ENCODE data around the gene IGFN1. TPM values are rescaled to one million over a fixed set of nuclear protein-coding genes. Genes with fewer than 3 reads are reported as not detected.
A peak's percentile ranks its signal among the peaks of the same experiment; 100 is the strongest.
"Not testable (repeated sequence)": the region's sequence is repeated elsewhere in the genome, so short reads cannot be mapped to it uniquely, and the experiment has no call there.

Gene IGFN1
- total RNA-seq, 1 donor from 2014 or later = 1.6 TPM

- Mint-ChIP-seq H3K36me3 (no peaks in the 10 kb centered on the region), H3K4me3 (no peak overlapping the region), H3K4me1 (no peaks in the 10 kb centered on the region), H3K27me3 (ENCODE audit: low read depth) (no peaks in the 10 kb centered on the region), H3K27ac (no peak overlapping the region), H3K9me3 (no peaks in the 10 kb centered on the region)
- DNase-seq (ENCODE audit: low spot score in 2 of 2, unreplicated experiment in 2 of 2) = peak in 1 of 2 experiments; percentile 16
- TF ChIP-seq CTCF (IDR thresholded peaks at IDR 0.05; ENCODE audit: unreplicated experiment) = no peak
These were observed 62.3 kb downstream of the IGFN1 start for GRCh38 chr1:201252944-201253371.

GRCh38 chr1:201253411-201253810, 62.8 kb downstream of the IGFN1 start:
- no peaks in the 10 kb centered on the region for H3K4me1 Mint-ChIP-seq
- TF ChIP-seq CTCF (IDR thresholded peaks at IDR 0.05; ENCODE audit: unreplicated experiment) = no peak
- H3K4me3 Mint-ChIP-seq = no peak overlapping the region
- no peaks in the 10 kb centered on the region for H3K9me3 Mint-ChIP-seq
- no peaks in the 10 kb centered on the region for H3K27me3 Mint-ChIP-seq (ENCODE audit: low read depth)
- no peaks in the 10 kb centered on the region for H3K36me3 Mint-ChIP-seq
- no peak overlapping the region for H3K27ac Mint-ChIP-seq
- DNase-seq (ENCODE audit: low spot score in 2 of 2, unreplicated experiment in 2 of 2) = peak in 1 of 2 experiments; percentile 28

GRCh38 chr1:201253906-201254624, 63.4 kb downstream of the IGFN1 start:
- no peaks in the 10 kb centered on the region for H3K4me1 Mint-ChIP-seq
- peak in 1 of 2 experiments; percentile 34 for DNase-seq (ENCODE audit: low spot score in 2 of 2, unreplicated experiment in 2 of 2)
- H3K27me3 Mint-ChIP-seq (ENCODE audit: low read depth) = no peaks in the 10 kb centered on the region
- H3K4me3 Mint-ChIP-seq = no peak overlapping the region
- no peak for TF ChIP-seq CTCF (IDR thresholded peaks at IDR 0.05; ENCODE audit: unreplicated experiment)
- H3K9me3 Mint-ChIP-seq = no peaks in the 10 kb centered on the region
- no peaks in the 10 kb centered on the region for H3K36me3 Mint-ChIP-seq
- no peak overlapping the region for H3K27ac Mint-ChIP-seq

- Mint-ChIP-seq H3K4me3 (no peak overlapping the region), H3K4me1 (peaks cover 3% of the 10 kb centered on the region), H3K27me3 (ENCODE audit: low read depth) (peaks cover 3% of the 10 kb centered on the region), H3K9me3 (no peaks in the 10 kb centered on the region), H3K27ac (no peak overlapping the region), H3K36me3 (no peaks in the 10 kb centered on the region)
- peak; percentile 97 for TF ChIP-seq CTCF (IDR thresholded peaks at IDR 0.05; ENCODE audit: unreplicated experiment)
- DNase-seq (ENCODE audit: low spot score in 2 of 2, unreplicated experiment in 2 of 2) = peak; percentile 65 to 93
These were observed 64.2 kb downstream of the IGFN1 start for GRCh38 chr1:201254625-201255478.

GRCh38 chr1:201255479-201256362, 65.1 kb downstream of the IGFN1 start:
- Mint-ChIP-seq H3K27ac (no peak overlapping the region), H3K4me3 (no peak overlapping the region), H3K27me3 (ENCODE audit: low read depth) (peaks cover 11% of the 10 kb centered on the region), H3K9me3 (no peaks in the 10 kb centered on the region), H3K36me3 (no peaks in the 10 kb centered on the region), H3K4me1 (peaks cover 5% of the 10 kb centered on the region)
- no peak for TF ChIP-seq CTCF (IDR thresholded peaks at IDR 0.05; ENCODE audit: unreplicated experiment)
- DNase-seq (ENCODE audit: low spot score in 2 of 2, unreplicated experiment in 2 of 2) = peak in 1 of 2 experiments; percentile 36

GRCh38 chr1:201258132-201258531, 67.5 kb downstream of the IGFN1 start:
- not testable (repeated sequence) for H3K36me3 Mint-ChIP-seq

More at GRCh38 chr1:201258132-201258531, 67.5 kb downstream of the IGFN1 start:
- not testable (repeated sequence) for H3K4me3 Mint-ChIP-seq; DNase-seq (ENCODE audit: low spot score in 2 of 2, unreplicated experiment in 2 of 2); H3K27ac Mint-ChIP-seq; H3K9me3 Mint-ChIP-seq; H3K4me1 Mint-ChIP-seq
- H3K27me3 Mint-ChIP-seq (ENCODE audit: low read depth) = peaks cover 22% of the 10 kb centered on the region

All from mesothelial cell of epicardium (in vitro differentiated cells).